H1 (cell line): Measurements from ENCODE around the gene WDR27. TPM values are rescaled to one million over a fixed set of nuclear protein-coding genes. Genes with fewer than 3 reads are reported as not detected.

Experiments used
- CHD2 ChIP-seq: IDR thresholded peaks from 2 replicates; pipeline ENCODE4 v1.6.1; 2012; ENCODE audit warnings: low read length, improper control_type of control experiment
- FOSL1 ChIP-seq: IDR thresholded peaks from 2 replicates; pipeline ENCODE4 v1.6.1; 2011; ENCODE audit warnings: mild to moderate bottlenecking, low read depth, low read length, moderate library complexity; ENCODE audit not compliant: insufficient read depth
- POLR2AphosphoS5 ChIP-seq: IDR thresholded peaks from 2 replicates; pipeline ENCODE4 v1.6.1; 2011; ENCODE audit warnings: low read depth, low read length
- POU5F1 ChIP-seq: IDR thresholded peaks from 2 replicates; pipeline ENCODE4 v1.6.1; 2011; ENCODE audit warnings: low read depth, mild to moderate bottlenecking, low read length, moderate library complexity
- SP1 ChIP-seq: IDR thresholded peaks from 2 replicates; pipeline ENCODE4 v1.6.1; 2011; ENCODE audit warnings: low read depth, low read length
- polyA plus RNA-seq, 7 experiments: library from polyadenylated mRNA; depleted of rRNA in 3 of 7; stranded (reverse) in 5 of 7; unstranded in 2 of 7; fragments of >200 nt in 5 of 7; fragments of 200-250 nt in 2 of 7; gene quantifications; 1 replicate in 5 of 7; 2 replicates in 1 of 7; 4 replicates in 1 of 7; pipeline versions ENCODE4 v1.2.1 to v1.2.3, GENCODE V29; 2011 to 2013; ENCODE audit warnings: missing spikeins in 2 of 7, mixed read lengths in 2 of 7
- total RNA-seq: library from RNA; stranded (reverse); fragmentation: NEBNext Ultra II Directional; extraction: Animal tissue kit (Norgen Biotek cat#: 25700); gene quantifications from 2 replicates; pipeline ENCODE4 v1.2.1, GENCODE V29; 2021
- TF ChIP-seq, protein P1 (sequence below): fragments of 300-600 bp; sonication (generic); IDR thresholded peaks from 2 replicates; pipeline ENCODE4 v1.7.1; 2012; ENCODE audit warnings: low read length, moderate library complexity, mild to moderate bottlenecking, inconsistent platforms; ENCODE audit not compliant: insufficient replicate concordance
- TF ChIP-seq, protein P2 (sequence below), 3 experiments: IDR thresholded peaks; 1 replicate in 2 of 3; 2 replicates in 1 of 3; pipeline versions ENCODE4 v1.5.1 to v1.6.1; 2011; ENCODE audit warnings: low read length in 3 of 3, mild to moderate bottlenecking in 3 of 3, inconsistent platforms in 2 of 3, low read depth in 1 of 3, moderate library complexity in 1 of 3; ENCODE audit not compliant: insufficient read depth in 1 of 3; ENCODE audit errors: control extremely low read depth in 1 of 3
- TF ChIP-seq, protein P3 (sequence below): IDR thresholded peaks from 2 replicates; pipeline ENCODE4 v1.6.1; 2012; ENCODE audit warnings: low read length, inconsistent platforms

Gene WDR27
- total and polyA plus RNA-seq, 2 of the 8 experiments (the other 6 are each of a cell fraction or from before 2014, with no cell fraction given) = 53.6 to 68.6 TPM

DNA sequence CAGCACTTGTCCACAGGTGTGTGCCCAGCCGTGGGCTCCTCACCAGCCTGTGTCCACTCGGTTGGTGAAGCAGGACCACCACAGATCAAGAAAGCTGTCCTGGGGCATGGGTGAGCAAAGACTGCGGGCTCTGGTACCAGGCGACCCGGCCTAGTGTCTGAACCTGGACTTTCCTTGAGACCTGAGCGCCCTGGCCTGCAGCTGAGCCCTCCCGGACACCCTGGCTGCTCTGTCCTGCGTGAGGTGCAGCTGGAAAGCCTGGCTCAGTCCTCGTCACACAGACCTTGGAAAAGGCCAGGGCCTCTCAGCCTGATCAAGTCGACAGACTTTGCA lies 247.0 kb downstream of the WDR27 start (continued):
- TF ChIP-seq, protein P1, sequence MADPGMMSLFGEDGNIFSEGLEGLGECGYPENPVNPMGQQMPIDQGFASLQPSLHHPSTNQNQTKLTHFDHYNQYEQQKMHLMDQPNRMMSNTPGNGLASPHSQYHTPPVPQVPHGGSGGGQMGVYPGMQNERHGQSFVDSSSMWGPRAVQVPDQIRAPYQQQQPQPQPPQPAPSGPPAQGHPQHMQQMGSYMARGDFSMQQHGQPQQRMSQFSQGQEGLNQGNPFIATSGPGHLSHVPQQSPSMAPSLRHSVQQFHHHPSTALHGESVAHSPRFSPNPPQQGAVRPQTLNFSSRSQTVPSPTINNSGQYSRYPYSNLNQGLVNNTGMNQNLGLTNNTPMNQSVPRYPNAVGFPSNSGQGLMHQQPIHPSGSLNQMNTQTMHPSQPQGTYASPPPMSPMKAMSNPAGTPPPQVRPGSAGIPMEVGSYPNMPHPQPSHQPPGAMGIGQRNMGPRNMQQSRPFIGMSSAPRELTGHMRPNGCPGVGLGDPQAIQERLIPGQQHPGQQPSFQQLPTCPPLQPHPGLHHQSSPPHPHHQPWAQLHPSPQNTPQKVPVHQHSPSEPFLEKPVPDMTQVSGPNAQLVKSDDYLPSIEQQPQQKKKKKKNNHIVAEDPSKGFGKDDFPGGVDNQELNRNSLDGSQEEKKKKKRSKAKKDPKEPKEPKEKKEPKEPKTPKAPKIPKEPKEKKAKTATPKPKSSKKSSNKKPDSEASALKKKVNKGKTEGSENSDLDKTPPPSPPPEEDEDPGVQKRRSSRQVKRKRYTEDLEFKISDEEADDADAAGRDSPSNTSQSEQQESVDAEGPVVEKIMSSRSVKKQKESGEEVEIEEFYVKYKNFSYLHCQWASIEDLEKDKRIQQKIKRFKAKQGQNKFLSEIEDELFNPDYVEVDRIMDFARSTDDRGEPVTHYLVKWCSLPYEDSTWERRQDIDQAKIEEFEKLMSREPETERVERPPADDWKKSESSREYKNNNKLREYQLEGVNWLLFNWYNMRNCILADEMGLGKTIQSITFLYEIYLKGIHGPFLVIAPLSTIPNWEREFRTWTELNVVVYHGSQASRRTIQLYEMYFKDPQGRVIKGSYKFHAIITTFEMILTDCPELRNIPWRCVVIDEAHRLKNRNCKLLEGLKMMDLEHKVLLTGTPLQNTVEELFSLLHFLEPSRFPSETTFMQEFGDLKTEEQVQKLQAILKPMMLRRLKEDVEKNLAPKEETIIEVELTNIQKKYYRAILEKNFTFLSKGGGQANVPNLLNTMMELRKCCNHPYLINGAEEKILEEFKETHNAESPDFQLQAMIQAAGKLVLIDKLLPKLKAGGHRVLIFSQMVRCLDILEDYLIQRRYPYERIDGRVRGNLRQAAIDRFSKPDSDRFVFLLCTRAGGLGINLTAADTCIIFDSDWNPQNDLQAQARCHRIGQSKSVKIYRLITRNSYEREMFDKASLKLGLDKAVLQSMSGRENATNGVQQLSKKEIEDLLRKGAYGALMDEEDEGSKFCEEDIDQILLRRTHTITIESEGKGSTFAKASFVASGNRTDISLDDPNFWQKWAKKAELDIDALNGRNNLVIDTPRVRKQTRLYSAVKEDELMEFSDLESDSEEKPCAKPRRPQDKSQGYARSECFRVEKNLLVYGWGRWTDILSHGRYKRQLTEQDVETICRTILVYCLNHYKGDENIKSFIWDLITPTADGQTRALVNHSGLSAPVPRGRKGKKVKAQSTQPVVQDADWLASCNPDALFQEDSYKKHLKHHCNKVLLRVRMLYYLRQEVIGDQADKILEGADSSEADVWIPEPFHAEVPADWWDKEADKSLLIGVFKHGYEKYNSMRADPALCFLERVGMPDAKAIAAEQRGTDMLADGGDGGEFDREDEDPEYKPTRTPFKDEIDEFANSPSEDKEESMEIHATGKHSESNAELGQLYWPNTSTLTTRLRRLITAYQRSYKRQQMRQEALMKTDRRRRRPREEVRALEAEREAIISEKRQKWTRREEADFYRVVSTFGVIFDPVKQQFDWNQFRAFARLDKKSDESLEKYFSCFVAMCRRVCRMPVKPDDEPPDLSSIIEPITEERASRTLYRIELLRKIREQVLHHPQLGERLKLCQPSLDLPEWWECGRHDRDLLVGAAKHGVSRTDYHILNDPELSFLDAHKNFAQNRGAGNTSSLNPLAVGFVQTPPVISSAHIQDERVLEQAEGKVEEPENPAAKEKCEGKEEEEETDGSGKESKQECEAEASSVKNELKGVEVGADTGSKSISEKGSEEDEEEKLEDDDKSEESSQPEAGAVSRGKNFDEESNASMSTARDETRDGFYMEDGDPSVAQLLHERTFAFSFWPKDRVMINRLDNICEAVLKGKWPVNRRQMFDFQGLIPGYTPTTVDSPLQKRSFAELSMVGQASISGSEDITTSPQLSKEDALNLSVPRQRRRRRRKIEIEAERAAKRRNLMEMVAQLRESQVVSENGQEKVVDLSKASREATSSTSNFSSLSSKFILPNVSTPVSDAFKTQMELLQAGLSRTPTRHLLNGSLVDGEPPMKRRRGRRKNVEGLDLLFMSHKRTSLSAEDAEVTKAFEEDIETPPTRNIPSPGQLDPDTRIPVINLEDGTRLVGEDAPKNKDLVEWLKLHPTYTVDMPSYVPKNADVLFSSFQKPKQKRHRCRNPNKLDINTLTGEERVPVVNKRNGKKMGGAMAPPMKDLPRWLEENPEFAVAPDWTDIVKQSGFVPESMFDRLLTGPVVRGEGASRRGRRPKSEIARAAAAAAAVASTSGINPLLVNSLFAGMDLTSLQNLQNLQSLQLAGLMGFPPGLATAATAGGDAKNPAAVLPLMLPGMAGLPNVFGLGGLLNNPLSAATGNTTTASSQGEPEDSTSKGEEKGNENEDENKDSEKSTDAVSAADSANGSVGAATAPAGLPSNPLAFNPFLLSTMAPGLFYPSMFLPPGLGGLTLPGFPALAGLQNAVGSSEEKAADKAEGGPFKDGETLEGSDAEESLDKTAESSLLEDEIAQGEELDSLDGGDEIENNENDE = no peak
- TF ChIP-seq POLR2AphosphoS5 (no peak), SP1 (no peak), CHD2 (no peak), POU5F1 (no peak), FOSL1 (no peak)
- TF ChIP-seq, protein P2, sequence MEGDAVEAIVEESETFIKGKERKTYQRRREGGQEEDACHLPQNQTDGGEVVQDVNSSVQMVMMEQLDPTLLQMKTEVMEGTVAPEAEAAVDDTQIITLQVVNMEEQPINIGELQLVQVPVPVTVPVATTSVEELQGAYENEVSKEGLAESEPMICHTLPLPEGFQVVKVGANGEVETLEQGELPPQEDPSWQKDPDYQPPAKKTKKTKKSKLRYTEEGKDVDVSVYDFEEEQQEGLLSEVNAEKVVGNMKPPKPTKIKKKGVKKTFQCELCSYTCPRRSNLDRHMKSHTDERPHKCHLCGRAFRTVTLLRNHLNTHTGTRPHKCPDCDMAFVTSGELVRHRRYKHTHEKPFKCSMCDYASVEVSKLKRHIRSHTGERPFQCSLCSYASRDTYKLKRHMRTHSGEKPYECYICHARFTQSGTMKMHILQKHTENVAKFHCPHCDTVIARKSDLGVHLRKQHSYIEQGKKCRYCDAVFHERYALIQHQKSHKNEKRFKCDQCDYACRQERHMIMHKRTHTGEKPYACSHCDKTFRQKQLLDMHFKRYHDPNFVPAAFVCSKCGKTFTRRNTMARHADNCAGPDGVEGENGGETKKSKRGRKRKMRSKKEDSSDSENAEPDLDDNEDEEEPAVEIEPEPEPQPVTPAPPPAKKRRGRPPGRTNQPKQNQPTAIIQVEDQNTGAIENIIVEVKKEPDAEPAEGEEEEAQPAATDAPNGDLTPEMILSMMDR (IDR thresholded peaks at IDR 0.05; ENCODE audit: control extremely low read depth in 1 of 3, insufficient read depth in 1 of 3, low read depth in 1 of 3, low read length in 3 of 3) = no peak
- TF ChIP-seq, protein P3, sequence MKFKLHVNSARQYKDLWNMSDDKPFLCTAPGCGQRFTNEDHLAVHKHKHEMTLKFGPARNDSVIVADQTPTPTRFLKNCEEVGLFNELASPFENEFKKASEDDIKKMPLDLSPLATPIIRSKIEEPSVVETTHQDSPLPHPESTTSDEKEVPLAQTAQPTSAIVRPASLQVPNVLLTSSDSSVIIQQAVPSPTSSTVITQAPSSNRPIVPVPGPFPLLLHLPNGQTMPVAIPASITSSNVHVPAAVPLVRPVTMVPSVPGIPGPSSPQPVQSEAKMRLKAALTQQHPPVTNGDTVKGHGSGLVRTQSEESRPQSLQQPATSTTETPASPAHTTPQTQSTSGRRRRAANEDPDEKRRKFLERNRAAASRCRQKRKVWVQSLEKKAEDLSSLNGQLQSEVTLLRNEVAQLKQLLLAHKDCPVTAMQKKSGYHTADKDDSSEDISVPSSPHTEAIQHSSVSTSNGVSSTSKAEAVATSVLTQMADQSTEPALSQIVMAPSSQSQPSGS = no peak
